Lung (tissue), 12 donors: Measurements from ENCODE around the gene MESD. TPM values are rescaled to one million over a fixed set of nuclear protein-coding genes. Genes with fewer than 3 reads are reported as not detected.

ENCODE experiments used
- ATAC-seq: fragments of 200-7000 bp; cut with Tn5 transposase; one replicate; pipeline ENCODE4 v1.9.1; 2020; ENCODE audit warnings: moderate number of reproducible peaks; ENCODE audit not compliant: insufficient read depth, low FRiP score
- DNase-seq, 3 donors: peaks; one replicate each; pipeline ENCODE4 v3.0.0-alpha.2; 2013 to 2017
- H3K27ac ChIP-seq, 2 donors: one replicate each; pipeline ENCODE4 v1.5.1; 2013; ENCODE audit warnings: mild to moderate bottlenecking in 2 of 2, moderate library complexity in 2 of 2, control low read depth in 1 of 2, inconsistent platforms in 1 of 2, low read depth in 1 of 2, low read length in 1 of 2
- H3K27me3 ChIP-seq, 3 donors: one replicate each; pipeline ENCODE4 v1.5.1; 2013; ENCODE audit warnings: low read length in 2 of 3; ENCODE audit not compliant: control insufficient read depth in 3 of 3, insufficient read depth in 3 of 3
- H3K36me3 ChIP-seq, 4 donors: one replicate each; pipeline ENCODE4 v1.5.1; 2013; ENCODE audit warnings: low read length in 4 of 4, mild to moderate bottlenecking in 1 of 4, moderate library complexity in 1 of 4; ENCODE audit not compliant: control insufficient read depth in 4 of 4, insufficient read depth in 4 of 4
- H3K4me1 ChIP-seq, 5 donors: one replicate each; pipeline ENCODE4 v1.5.1; 2013; ENCODE audit warnings: low read length in 5 of 5, mild to moderate bottlenecking in 2 of 5, moderate library complexity in 1 of 5; ENCODE audit not compliant: control insufficient read depth in 5 of 5, insufficient read depth in 5 of 5
- H3K4me3 ChIP-seq: one replicate; pipeline ENCODE4 v1.5.1; 2013; ENCODE audit warnings: mild to moderate bottlenecking, control low read depth, moderate library complexity
- H3K9ac ChIP-seq, 2 donors: one replicate each; pipeline ENCODE4 v1.5.1; 2013; ENCODE audit warnings: low read length in 2 of 2, control low read depth in 1 of 2; ENCODE audit not compliant: insufficient read depth in 1 of 2
- H3K9me3 ChIP-seq, 4 donors: one replicate each; pipeline ENCODE4 v1.5.1; 2013; ENCODE audit warnings: low read length in 3 of 4, mild to moderate bottlenecking in 1 of 4, moderate library complexity in 1 of 4; ENCODE audit not compliant: control insufficient read depth in 4 of 4, insufficient read depth in 3 of 4
- WGBS, 2 donors: extraction: QIAGEN DNeasy Blood & Tissue Kit; methylation state at CpG; one replicate each; pipeline ENCODE4 v1.1.7; 2013; 5-methylcytosine and 5-hydroxymethylcytosine counted together
- polyA plus RNA-seq, 2 donors: library from polyadenylated mRNA; stranded (reverse); fragments of 200-250 nt; gene quantifications; one replicate each; pipeline ENCODE4 v1.2.1, GENCODE V29; 2013
- total RNA-seq, 2 donors: library from RNA; depleted of rRNA in 1 of 2; stranded (reverse); fragments of >200 nt in 1 of 2; gene quantifications; one replicate each; pipeline ENCODE4 v1.2.1, GENCODE V29; 2014 to 2021
- TF ChIP-seq, protein P1 (sequence below): IDR thresholded peaks from 2 replicates; pipeline ENCODE4 v1.5.1; 2012; ENCODE audit warnings: mild to moderate bottlenecking; ENCODE audit errors: control extremely low read depth, extremely low read depth
- donor health status: control.
- donor health status: control.
- donor health status: Bipolar disorder and iron deficiency.
- donor health status: healthy.
- donor health status: DM: yes; HTN: yes; CAD: no.

The MESD gene
- total and polyA plus RNA-seq, 4 donors, result 15.3 to 26.4 (median 21.9) TPM

DNA sequence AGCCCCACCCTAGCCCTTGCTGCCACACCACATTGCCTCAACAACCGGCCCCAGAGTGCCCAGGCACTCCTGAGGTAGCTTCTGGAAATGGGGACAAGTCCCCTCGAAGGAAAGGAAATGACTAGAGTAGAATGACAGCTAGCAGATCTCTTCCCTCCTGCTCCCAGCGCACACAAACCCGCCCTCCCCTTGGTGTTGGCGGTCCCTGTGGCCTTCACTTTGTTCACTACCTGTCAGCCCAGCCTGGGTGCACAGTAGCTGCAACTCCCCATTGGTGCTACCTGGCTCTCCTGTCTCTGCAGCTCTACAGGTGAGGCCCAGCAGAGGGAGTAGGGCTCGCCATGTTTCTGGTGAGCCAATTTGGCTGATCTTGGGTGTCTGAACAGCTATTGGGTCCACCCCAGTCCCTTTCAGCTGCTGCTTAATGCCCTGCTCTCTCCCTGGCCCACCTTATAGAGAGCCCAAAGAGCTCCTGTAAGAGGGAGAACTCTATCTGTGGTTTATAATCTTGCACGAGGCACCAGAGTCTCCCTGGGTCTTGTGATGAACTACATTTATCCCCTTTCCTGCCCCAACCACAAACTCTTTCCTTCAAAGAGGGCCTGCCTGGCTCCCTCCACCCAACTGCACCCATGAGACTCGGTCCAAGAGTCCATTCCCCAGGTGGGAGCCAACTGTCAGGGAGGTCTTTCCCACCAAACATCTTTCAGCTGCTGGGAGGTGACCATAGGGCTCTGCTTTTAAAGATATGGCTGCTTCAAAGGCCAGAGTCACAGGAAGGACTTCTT lies 39.1 kb downstream of the MESD start:
- H3K27me3 ChIP-seq, result no peaks in the 10 kb centered on the region
- 88 to 90% methylated on average over 8 of the region's 8 CpGs for WGBS, 2 donors
- H3K9me3 ChIP-seq, result no peaks in the 10 kb centered on the region
- no peak for ATAC-seq
- no peak overlapping the region for H3K4me3 ChIP-seq
- TF ChIP-seq, protein P1, sequence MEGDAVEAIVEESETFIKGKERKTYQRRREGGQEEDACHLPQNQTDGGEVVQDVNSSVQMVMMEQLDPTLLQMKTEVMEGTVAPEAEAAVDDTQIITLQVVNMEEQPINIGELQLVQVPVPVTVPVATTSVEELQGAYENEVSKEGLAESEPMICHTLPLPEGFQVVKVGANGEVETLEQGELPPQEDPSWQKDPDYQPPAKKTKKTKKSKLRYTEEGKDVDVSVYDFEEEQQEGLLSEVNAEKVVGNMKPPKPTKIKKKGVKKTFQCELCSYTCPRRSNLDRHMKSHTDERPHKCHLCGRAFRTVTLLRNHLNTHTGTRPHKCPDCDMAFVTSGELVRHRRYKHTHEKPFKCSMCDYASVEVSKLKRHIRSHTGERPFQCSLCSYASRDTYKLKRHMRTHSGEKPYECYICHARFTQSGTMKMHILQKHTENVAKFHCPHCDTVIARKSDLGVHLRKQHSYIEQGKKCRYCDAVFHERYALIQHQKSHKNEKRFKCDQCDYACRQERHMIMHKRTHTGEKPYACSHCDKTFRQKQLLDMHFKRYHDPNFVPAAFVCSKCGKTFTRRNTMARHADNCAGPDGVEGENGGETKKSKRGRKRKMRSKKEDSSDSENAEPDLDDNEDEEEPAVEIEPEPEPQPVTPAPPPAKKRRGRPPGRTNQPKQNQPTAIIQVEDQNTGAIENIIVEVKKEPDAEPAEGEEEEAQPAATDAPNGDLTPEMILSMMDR, result no peak
- H3K9ac ChIP-seq, result no peak overlapping the region
- peaks cover 6 to 45% (median 19%) of the 10 kb centered on the region in 4 donors for H3K36me3 ChIP-seq
- H3K27ac ChIP-seq, result no peak overlapping the region
- H3K4me1 ChIP-seq, result peaks cover 0 to 3% (median 0%) of the 10 kb centered on the region in 5 donors
- no peak for DNase-seq

GRCh38 chr15:80949756-80950155 lies 39.9 kb downstream of the MESD start:
- H3K4me1 ChIP-seq, result peaks cover 0 to 3% (median 0%) of the 10 kb centered on the region in 5 donors
- 96 to 98% methylated on average over 4 of the region's 4 CpGs for WGBS, 2 donors
- H3K4me3 ChIP-seq, result no peak overlapping the region
- no peaks in the 10 kb centered on the region for H3K27me3 ChIP-seq
- DNase-seq (no peak), ATAC-seq (no peak)
- H3K9me3 ChIP-seq, result no peaks in the 10 kb centered on the region
- H3K9ac ChIP-seq, result no peak overlapping the region
- H3K36me3 ChIP-seq, result peaks cover 6 to 48% (median 19%) of the 10 kb centered on the region in 4 donors
- no peak overlapping the region for H3K27ac ChIP-seq
- TF ChIP-seq, protein P1, result no peak

DNA sequence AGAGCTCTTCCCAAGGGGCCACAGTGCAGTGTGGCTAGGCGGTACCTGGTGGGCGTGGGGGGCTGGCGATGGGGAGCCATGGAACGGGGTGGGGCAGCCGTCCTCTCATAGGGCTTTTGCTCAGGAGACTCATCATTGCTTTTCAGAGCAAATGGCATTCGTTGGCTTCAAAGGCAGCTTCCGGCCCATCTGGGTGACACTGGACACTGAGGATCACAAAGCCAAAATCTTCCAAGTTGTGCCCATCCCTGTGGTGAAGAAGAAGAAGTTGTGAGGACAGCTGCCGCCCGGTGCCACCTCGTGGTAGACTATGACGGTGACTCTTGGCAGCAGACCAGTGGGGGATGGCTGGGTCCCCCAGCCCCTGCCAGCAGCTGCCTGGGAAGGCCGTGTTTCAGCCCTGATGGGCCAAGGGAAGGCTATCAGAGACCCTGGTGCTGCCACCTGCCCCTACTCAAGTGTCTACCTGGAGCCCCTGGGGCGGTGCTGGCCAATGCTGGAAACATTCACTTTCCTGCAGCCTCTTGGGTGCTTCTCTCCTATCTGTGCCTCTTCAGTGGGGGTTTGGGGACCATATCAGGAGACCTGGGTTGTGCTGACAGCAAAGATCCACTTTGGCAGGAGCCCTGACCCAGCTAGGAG lies 40.8 kb downstream of the MESD start:
- WGBS, 2 donors, result 90 to 95% methylated on average over 13 of the region's 13 CpGs

More for the DNA sequence above, 40.8 kb downstream of the MESD start:
- H3K27ac ChIP-seq, result no peak overlapping the region
- H3K9me3 ChIP-seq, result no peaks in the 10 kb centered on the region
- no peak for DNase-seq
- no peak for ATAC-seq
- TF ChIP-seq, protein P1, result no peak
- H3K9ac ChIP-seq, result no peak overlapping the region
- H3K36me3 ChIP-seq, result peaks cover 6 to 50% (median 20%) of the 10 kb centered on the region in 4 donors
- H3K27me3 ChIP-seq, result no peaks in the 10 kb centered on the region
- no peaks in the 10 kb centered on the region for H3K4me1 ChIP-seq
- no peak overlapping the region for H3K4me3 ChIP-seq
